Measurements from ENCODE around the gene EN1. TPM values are rescaled to one million over a fixed set of nuclear protein-coding genes. Genes with fewer than 3 reads are reported as not detected.

EN1 gene
- total and polyA plus RNA-seq, 3 donors from 2014 or later: 0.20 to 0.71 (median 0.62) TPM

- Histone ChIP-seq H3K27ac (no peak overlapping the region), H3K4me3 (no peak overlapping the region), H3K27me3 (peaks cover 6% of the 10 kb centered on the region), H3K9me3 (no peaks in the 10 kb centered on the region), H3K4me1 (peaks cover 11% of the 10 kb centered on the region), H3K36me3 (ENCODE audit: low read depth, missing control alignments) (no peaks in the 10 kb centered on the region)
- WGBS, 2 donors: 13 to 34% methylated on average over 5 of the region's 5 CpGs
- no peak for DNase-seq
- intact Hi-C loops (cut with DNase I; ENCODE audit: low total_unique reads): no loop called here
- no peak for TF ChIP-seq POLR2A (IDR thresholded peaks at IDR 0.05)
- TF ChIP-seq CTCF (IDR thresholded peaks at IDR 0.05): no peak
These were observed 13.1 kb upstream of the EN1 start for GRCh38 chr2:118860506-118860905.

GRCh38 chr2:118859157-118859770 lies 11.8 kb upstream of the EN1 start:
- Histone ChIP-seq H3K36me3 (ENCODE audit: low read depth, missing control alignments) (no peaks in the 10 kb centered on the region), H3K4me1 (peaks cover 11% of the 10 kb centered on the region), H3K27me3 (peaks cover 6% of the 10 kb centered on the region), H3K9me3 (no peaks in the 10 kb centered on the region), H3K4me3 (no peak overlapping the region), H3K27ac (no peak overlapping the region)
- DNase-seq: no peak
- intact Hi-C loops (cut with DNase I; ENCODE audit: low total_unique reads): loop anchor here (10.0 kb wide), 2 partner anchors 634 to 814 kb away; no protein-coding TSS in a partner anchor
- WGBS, 2 donors: 2 to 3% methylated on average over 13 to 26 of the region's 26 CpGs
- TF ChIP-seq POLR2A (IDR thresholded peaks at IDR 0.05): no peak
- no peak for TF ChIP-seq CTCF (IDR thresholded peaks at IDR 0.05)

- peaks cover 6% of the 10 kb centered on the region for H3K27me3 ChIP-seq
These were observed 11.2 kb upstream of the EN1 start for GRCh38 chr2:118858485-118859156.

GRCh38 chr2:118857677-118858484 lies 10.4 kb upstream of the EN1 start:
- WGBS, 2 donors: 2 to 3% methylated on average over 33 to 52 of the region's 52 CpGs
- no peak for DNase-seq
- intact Hi-C loops (cut with DNase I; ENCODE audit: low total_unique reads): loop anchor here (10.0 kb wide), 2 partner anchors 633 to 813 kb away; no protein-coding TSS in a partner anchor
- Histone ChIP-seq H3K4me3 (no peak overlapping the region), H3K36me3 (ENCODE audit: low read depth, missing control alignments) (no peaks in the 10 kb centered on the region), H3K9me3 (no peaks in the 10 kb centered on the region), H3K27ac (no peak overlapping the region), H3K4me1 (peaks cover 11% of the 10 kb centered on the region), H3K27me3 (peaks cover 6% of the 10 kb centered on the region)
- TF ChIP-seq CTCF (IDR thresholded peaks at IDR 0.05) (no peak), POLR2A (IDR thresholded peaks at IDR 0.05) (no peak)

More at GRCh38 chr2:118858485-118859156, 11.2 kb upstream of the EN1 start:
- Histone ChIP-seq H3K36me3 (ENCODE audit: low read depth, missing control alignments) (no peaks in the 10 kb centered on the region), H3K4me3 (no peak overlapping the region), H3K4me1 (peaks cover 11% of the 10 kb centered on the region), H3K27ac (no peak overlapping the region), H3K9me3 (no peaks in the 10 kb centered on the region)
- TF ChIP-seq CTCF (IDR thresholded peaks at IDR 0.05): no peak
- DNase-seq: no peak
- WGBS, 2 donors: 2 to 3% methylated on average over 15 to 34 of the region's 40 CpGs
- intact Hi-C loops (cut with DNase I; ENCODE audit: low total_unique reads): loop anchor here (10.0 kb wide), 2 partner anchors 634 to 814 kb away; no protein-coding TSS in a partner anchor

Data from testis (tissue), 3 donors.